ENCODE measurements around the gene SUB1.
"Not testable (repeated sequence)": the region's sequence is repeated elsewhere in the genome, so short reads cannot be mapped to it uniquely, and the experiment has no call there.

The SUB1 gene

DNA sequence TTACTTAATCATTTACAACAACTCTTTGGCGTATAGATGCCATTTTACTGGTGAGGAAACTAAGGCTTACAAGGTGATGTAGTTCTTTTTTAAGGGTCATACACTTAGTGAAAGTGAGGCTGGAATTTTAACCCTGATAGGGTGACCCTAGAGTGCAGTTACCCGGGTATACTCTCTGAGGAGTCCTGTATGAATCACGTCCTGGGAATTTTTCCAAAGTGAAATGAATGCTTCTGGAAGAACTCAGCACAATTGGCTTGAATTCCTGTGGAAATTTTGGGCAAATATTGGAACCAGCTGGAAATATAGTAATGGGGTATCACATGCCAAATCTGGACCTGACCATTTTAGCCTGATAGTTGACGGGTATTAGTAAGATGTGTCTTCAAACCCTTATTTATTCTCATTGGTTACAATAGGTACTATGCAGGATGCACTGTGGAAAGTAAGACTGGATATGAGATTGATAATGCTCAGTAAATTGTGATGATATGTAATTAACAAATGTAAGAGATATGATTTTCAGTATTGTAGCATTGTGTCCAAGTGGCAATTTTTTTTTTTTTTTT is 14.8 kb downstream of the SUB1 start:
- no peak for DNase-seq (ENCODE audit: low read depth)

DNA sequence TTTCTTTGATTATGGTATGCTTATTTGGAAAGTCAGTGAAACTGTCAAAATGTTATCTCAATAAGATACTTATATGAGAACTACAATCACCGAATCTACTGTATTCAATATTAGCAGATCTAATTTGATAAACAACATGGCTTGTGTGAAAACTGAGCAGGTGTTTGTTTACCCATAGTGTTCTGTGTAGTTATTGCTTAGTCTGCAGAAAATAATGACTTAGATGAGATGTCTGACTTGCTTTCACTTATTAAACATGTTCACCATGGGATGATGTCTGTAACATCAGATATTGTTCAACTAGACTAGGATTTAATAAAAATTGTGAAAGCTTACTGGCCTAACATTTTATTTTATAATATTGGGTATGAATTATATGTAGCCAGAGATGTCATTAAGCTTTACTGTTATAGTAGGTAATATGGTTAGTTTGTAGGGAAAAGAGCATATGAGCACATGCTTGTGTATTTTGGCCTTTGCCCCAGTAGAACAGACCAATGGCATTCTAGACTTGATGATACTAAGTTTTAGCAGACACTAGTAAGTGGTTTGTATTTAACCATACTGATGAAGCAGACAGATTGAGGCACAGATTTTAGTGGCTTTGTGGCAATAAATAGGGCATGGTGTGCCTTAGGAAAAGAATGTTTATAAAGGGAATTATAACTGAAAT is 16.4 kb downstream of the SUB1 start:
- no peak for DNase-seq (ENCODE audit: low read depth)

DNA sequence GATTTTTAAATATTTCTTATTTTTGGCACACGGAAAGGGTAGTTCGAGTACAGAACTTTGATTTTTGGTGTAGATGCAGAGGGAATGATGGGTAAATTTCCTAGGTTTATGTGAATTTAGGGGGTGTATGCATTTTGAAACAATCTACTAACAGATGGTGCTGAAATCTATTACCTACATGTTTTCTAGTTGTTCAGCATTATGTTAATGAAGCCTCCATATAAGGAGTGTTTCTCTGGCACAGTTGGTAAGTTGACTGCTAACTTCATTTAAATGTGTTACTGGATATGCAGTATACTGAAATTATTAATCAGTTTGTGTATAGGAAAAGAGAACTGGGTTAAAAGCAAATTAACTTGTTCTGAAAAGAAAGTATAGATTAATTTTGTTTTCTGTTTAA is 17.5 kb downstream of the SUB1 start:
- no peak for DNase-seq (ENCODE audit: low read depth)

DNA sequence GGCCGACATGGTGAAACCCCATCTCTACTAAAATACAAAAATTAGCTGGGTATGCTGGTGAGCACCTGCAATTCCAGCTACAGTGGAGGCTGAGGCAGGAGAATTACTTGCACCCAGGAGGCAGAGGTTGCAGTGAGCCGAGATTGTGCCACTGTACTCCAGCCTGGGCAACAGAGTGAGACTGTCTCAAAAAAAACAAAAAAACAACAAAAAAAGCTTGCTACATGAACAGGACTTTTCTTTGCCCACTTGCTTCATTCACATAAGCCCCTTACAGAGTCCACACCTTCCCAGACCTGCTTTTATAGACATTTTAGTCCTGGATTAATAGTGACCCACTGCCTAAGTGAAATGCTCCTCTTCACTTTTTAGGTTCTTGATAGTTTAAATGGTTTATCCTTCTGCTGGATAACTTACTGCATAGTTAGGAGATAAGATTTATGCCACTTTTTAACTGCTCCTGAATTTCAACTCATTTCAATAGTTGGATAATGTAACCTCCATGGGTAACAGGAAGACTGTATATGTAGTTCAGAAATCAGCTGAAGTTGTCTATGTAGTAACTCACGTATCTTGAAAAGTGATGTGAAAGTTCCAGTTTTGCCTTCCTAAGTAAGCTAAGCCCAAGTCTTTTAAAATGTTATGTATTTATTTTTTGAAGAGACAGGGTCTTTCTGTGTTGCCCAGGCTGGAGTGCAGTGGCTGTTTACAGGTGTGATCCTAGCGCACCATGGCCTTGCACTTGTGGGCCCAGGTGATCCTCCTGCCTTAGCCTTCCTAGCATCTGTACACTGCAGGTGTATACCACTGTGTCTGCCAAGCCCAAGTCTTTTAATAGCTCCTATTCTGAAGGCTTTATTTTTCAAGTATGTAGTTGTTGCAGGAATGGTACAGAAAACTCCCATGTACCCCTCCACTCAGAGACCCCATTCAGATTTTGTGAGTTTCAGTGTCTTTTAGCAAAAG is 19.7 kb downstream of the SUB1 start:
- DNase-seq (ENCODE audit: low read depth) = no peak

DNA sequence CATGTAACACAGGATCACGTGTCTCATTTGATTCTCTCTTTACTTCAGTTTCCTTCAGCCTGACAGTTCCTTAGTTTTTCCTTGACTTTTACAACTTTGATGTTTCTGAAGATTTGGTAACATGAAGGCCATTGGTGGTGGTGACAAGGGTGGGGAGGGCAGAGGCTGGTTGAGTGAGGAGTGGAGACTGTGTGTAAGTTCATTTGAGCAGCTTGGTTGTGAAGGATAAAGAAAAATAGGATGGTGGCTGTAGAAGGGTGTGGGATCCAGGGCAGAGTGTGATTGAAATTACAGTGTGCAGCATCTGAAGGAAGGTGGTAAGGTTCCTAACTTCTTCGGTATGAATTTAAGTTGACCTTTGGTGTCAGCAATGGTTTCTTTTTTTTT is 20.4 kb downstream of the SUB1 start:
- DNase-seq (ENCODE audit: low read depth) = no peak

DNA sequence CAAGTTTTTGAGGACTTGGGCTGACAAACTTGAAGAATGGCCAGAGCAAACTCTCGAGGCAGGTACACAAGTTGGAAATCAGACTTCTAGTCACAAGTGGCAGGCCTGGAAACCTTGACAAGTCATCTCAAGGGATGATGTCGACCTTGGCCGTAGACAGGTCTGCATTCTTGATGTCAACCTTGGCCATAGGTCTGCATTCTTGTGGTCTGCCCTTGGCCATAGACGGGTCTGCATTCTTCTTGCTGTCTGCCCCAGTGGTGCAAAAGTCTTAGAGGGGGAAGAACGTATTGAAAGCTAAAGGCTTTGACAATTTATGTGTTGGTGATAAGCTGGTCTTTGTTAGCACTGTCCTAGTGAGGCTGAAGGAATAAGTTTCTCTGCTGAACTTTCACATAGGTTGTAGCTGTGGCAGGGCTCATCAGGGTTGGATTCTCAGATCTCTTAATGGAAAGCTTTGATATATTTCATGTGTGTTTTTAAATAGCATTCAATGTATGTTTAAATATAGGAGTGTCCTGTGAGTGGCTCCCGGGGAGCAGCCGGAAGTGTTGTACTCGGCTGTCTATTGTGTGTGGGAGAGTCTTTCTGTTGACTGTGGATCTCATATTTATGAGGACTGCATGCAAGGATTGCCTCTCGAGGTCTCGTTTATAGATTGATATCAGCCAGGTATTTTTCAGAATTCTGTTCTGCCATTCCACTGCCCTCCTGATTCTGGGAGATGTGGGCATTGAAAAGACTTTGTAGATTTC is 27.0 kb downstream of the SUB1 start:
- no peak for DNase-seq (ENCODE audit: low read depth)

DNA sequence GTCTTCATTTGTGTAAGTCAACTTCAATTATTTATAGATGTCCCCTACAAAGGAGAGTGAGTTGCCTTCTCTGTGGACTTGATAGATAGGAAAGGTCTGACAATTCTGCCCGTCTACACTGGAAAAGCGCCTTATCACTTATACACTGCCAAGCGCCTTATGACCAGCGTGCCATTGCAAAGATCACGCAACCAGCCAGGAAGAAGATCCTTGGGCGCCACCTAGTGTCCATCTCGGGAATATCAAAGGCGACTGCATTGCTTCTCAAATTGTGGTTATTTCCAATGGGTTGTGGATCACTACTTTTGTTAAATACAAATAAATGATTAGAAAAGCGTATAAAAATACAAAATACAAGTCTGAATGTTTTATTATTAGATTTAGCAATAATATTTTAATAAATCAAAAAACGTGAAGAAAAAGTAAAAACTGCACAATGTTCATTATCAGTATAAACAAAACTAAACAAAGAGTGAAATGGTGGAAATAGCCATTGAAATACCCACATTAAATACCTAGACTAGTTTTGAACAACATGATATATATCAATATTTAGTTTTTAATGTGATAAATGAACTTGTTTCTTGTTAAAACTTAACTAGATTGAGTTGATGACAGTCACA is 27.8 kb downstream of the SUB1 start:
- peak; percentile 77 for DNase-seq (ENCODE audit: low read depth)

DNA sequence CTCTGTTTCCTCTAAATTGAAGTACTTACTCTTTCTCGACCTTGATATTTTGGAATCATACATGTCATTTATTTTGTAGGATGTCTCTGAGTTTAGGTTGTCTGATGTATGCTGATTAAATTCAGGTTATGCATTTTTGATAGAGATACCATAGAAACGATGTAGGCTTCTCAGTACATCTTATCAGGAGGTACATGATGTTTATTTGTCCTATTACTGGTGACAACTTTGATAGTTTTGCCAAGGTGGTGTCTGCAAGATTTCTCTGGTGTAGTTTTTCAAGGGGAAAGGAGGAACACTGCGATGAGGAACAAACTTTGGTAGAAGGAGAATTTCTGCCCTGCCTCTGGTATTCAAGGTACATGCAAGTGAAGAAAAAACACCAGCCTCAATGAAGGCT is 29.9 kb downstream of the SUB1 start:
- no peak for DNase-seq (ENCODE audit: low read depth)

DNA sequence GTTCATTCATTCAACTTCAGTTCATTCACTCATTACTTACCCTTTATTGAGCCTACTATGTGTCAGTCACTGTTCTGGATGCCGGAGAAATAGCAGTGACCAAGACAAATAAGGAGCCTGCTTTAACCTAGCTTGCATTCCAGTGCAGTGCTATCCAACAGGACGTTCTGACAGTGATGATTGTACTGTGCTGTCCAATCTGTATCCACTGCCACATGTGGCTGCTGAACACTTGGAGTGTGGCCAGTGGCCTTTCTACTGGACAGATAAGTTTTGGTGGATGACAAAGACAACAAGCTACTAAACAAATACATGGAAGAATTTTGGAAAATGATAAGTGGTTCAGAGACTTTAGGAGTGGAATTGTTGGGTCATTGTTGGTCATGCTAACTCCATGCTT is 33.6 kb downstream of the SUB1 start:
- DNase-seq (ENCODE audit: low read depth) = no peak

DNA sequence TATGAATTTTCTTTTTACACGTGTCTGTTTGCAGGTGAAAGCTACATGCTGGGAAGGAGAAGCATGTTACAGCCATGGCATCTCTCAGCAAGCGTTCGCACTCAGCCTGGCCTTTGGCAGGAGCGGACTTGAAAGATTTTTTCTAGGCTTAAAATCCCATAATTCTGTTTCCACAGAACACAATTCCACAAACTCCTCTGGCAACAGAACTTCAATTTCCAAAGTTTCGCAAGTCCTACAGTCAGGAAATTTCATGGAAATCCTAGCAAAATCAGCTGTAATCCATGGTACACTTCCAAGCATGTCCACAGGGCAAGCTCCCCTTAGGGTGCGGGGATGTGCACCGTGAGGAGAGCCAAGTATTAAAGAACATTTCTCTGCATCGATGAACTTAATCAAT is 35.9 kb downstream of the SUB1 start:
- DNase-seq (ENCODE audit: low read depth) = no peak

DNA sequence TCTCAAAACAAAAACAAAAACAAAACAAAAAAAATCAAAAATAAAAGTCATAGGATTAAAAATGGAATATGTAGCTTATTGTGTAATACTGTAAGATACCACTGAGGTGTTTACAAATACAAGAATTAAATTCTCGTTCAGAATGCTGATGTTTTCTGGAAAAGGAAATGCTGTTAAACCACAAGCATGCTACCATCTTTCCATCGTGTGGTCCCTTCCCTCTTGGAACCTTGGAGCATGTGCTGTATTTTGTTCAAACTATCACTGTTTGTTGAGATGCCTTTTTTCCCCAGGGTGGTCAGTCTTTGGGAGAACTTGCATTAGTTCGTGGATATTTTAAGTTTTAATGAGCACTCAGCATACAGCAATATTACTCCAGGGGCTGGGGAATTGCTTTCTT is 39.7 kb downstream of the SUB1 start:
- no peak for DNase-seq (ENCODE audit: low read depth)

DNA sequence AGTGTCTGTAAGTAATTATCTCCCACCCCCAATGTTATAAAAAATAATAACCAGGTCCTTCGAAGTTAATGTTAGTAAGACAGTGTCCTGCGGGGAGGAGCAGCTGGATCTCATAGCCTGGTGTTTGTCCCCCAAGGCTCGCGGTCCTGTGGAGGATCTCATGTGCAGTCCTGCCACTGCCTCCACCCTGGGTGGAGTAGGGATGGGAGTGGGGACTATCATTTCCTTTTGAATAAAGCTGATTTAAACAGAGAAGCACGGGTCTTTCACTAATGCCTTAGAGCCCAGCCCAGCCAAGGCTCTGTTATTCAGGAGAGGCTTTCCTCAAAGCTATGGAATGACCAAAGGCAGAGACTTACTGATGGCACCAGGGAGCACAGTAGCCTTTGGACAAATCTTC is 40.2 kb downstream of the SUB1 start:
- no peak for DNase-seq (ENCODE audit: low read depth)

DNA sequence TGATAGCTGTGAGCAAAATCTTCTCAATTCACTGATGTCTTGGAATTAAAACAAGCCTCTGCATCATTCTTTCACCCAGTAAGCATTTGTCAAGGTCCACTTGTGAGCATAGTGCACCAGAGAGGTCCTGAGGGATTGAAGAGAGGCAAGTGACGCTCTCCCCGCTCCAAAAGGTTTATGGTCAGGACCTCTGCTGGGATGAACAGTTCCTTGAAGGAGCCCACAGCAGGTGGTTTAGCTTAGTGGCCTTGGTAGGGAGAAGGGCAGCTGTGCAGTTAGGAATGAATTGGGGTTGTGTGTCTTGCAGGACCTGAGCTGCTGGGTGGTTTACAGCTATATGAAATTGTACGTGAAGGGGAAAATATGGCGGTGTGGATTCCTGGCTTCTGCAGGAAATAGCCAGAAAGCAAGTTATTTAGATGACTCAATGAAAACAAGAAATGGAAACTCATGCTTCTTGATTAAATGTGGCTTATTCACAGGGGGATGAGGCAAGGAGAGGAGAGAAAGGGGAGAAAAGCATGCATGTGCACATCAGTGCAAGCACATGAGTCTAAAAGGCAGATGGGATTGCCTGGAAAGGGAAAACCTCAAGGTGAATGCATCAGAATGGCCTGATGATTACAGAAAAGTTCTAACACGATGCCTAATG is 42.0 kb downstream of the SUB1 start:
- DNase-seq (ENCODE audit: low read depth) = no peak

DNA sequence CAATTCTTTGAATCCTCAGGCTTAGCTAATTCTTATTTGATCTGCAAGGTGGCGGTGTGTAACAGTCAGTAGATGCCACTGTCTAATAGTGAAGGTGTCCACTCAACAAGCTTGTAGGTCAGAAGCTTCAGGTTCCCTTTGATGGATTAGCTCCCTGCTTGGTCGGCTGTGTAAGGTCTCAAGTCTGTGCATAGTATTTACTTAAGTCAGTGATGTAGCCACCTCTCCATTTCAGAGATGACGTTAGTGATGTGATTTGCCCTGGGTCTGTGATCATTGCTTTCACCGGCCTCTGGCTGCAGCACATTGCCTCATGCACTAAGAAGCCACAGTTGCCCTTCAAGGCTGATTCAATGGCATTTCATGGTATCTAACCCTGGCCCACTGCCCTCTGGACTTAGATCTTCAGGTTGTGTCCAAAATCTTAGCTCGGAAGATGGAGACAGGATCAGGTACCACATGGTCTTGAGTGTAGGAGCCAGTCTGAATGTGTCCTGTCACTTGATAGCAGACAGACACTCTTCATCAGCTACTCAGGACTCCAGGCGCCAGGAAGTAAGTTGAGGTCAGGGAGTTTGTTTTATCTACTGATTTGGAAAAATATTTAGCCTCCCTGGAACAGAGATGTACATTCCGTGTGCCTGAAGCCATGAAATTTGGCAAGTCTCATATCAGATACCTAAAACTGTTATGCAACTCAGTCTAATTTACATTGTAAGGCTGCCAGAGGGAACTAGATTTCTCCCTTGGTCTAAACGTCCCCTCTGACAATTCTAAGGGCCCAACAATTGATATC is 42.9 kb downstream of the SUB1 start:
- DNase-seq (ENCODE audit: low read depth) = no peak

DNA sequence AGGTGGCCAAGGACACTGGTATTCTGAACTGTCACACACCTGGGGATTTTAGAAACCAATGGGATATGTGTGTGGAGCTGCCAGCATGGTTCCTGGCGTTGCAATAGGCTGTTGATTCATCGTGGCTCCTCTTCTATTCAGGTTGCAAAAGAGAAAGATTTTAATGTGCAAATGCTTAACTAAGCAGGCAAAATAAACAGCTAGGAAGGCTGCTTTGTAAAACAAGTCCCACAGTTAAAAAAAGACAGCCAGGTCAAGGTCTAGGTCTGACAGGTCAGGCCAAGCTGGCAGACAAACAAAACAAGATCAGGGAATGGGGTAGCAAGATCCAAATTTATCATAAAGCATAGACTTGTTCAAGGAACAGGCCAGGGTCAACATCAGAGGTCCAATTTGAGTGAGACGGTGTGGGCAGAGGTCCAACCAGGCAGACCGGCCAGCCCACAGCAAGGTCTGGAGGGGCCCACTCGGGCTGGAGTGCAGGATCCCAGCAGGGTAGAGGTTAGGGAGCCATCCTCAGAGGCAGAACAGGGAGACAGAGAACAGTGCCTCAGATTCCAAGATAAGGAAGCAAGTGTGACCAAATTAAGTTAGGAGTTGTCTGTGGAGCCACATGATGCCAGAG is 45.6 kb downstream of the SUB1 start:
- DNase-seq (ENCODE audit: low read depth) = no peak

DNA sequence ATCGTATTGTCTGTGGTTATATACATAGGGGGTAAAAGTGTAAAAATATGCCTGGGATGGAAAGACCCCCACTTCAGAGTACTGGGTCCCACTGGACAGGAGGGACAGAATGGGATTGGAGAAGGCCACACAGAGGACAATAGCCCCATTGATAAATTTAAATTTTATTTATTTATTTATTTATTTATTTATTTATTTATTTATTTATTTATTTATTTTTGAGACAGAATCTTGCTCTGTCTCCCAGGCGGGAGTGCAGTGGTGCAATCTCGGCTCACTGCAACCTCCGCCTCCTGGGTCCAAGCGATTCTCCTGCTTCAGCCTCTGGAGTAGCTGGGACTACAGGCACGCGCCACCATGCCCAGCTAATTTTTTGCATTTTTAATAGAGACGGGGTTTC is 47.7 kb downstream of the SUB1 start:
- DNase-seq (ENCODE audit: low read depth) = not testable (repeated sequence)

DNA sequence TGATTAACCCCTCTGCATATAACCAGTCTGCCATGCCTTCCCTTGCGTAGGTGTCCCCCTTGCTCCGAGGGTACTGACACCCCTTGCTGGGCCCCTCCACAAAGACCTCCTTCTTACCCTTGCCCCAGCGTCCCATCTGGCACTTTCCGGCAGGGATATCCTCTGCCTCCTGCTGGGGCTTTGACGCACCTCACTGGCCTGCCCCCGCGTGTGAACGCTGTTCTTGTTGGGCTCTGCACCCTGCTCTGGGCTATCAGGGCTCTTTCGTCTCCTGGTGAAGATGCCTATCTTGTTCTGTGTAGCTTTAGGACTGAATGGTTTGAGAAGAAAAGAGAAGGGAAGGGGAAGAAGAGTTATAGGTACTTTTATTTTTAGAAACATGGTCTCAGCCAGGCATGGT is 53.0 kb downstream of the SUB1 start:
- no peak for DNase-seq (ENCODE audit: low read depth)

DNA sequence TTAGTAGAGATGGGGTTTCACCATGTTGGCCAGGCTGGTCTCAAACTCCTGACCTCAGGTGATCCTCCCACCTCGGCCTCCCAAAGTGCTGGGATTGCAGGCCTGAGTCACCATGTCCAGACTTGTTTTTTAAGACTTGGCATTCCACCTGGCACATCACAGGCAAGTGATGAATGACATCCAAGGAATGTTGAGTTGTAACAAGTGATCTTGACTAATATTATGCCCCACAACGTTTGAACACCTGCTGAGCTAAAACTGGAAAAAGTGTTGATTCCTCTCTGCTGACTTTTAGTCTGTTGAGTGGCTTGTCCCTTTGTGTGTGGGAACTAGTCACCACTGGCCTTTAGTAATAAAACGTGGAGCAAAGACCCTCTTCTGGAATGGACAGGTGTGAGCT is 54.6 kb downstream of the SUB1 start:
- DNase-seq (ENCODE audit: low read depth) = no peak

DNA sequence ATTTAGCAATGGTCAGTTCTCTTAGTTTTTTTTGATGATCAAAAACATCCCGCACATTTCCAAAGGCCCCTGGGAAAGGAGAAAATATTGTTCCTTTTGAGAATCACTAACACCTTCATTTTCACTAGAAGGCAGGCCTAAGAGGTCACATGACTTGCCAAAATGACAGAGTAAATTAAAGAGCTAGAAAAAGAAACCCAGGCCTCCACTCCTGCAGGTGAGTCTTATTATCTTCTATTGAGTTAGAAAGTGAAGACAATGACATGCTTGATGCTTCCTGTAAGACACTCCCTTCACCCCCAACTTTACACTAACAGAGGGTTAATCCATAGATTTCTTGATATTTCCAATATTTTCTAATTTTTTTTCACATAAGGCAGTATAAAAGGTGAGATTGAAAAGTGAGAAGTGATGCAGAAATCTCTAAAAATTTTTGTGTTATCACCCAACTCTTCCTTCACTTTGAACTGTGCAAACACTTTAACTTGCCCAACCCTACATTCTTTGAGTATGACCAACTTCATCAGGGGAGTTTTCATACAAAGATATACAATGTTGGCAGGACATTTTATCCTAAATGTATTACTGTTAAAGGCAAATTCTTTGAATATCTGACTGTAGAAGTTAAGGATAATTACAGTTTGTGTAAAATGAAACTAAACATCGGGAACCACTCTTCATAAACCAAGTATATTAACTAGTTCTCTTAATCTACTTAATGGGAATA is 57.1 kb downstream of the SUB1 start:
- DNase-seq (ENCODE audit: low read depth) = no peak

DNA sequence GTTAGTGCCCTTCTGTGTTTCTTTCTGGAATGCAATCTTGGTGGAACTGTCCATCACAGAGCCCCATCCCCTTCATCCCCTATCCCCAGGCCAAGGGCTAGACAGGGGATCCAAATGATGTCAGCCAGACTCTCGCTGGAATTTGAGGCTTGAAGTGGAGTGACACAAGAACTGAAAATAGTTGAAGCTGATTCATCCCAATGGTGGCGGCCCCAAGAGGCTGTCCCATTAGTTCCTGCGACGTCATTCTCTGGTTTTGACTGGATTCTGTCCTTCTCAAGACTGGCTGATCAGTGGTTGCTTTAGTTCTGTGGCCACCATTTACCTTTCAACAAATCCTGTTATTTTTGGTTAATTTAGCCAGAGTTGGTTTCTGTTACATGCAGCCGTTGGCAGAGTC is 59.9 kb downstream of the SUB1 start:
- no peak for DNase-seq (ENCODE audit: low read depth)

Measured in stimulated activated CD8-positive, alpha-beta memory T cell treated with anti-CD3 and anti-CD28 coated beads, Interleukin-7, amount 100 ng/mL, for 24 hours (primary cell).